ENCODE data around the gene ERICH3. TPM values are rescaled to one million over a fixed set of nuclear protein-coding genes. Genes with fewer than 3 reads are reported as not detected.

ERICH3 gene
- total RNA-seq, 1 donor from 2014 or later: not detected

- H3K27me3 Mint-ChIP-seq (ENCODE audit: low read depth): peaks cover 9% of the 10 kb centered on the region
- no peak overlapping the region for H3K4me3 Mint-ChIP-seq (ENCODE audit: unreplicated experiment)
Measured at GRCh38 chr1:74523873-74524480, 149.6 kb downstream of the ERICH3 start.

GRCh38 chr1:74522148-74522547 is 151.4 kb downstream of the ERICH3 start:
- no peak for DNase-seq (ENCODE audit: low spot score)
- Mint-ChIP-seq H3K9me3 (ENCODE audit: low read depth) (no peaks in the 10 kb centered on the region), H3K36me3 (ENCODE audit: low read depth) (no peaks in the 10 kb centered on the region), H3K27me3 (ENCODE audit: low read depth) (peaks cover 4% of the 10 kb centered on the region), H3K4me1 (ENCODE audit: low read depth) (peaks cover 2% of the 10 kb centered on the region), H3K4me3 (ENCODE audit: unreplicated experiment) (no peak overlapping the region), H3K27ac (ENCODE audit: unreplicated experiment) (no peak overlapping the region)
- no peak for TF ChIP-seq CTCF (IDR thresholded peaks at IDR 0.05)

More at GRCh38 chr1:74523873-74524480, 149.6 kb downstream of the ERICH3 start:
- H3K27ac Mint-ChIP-seq (ENCODE audit: unreplicated experiment): no peak overlapping the region
- H3K4me1 Mint-ChIP-seq (ENCODE audit: low read depth): peaks cover 2% of the 10 kb centered on the region
- no peak for TF ChIP-seq CTCF (IDR thresholded peaks at IDR 0.05)
- H3K36me3 Mint-ChIP-seq (ENCODE audit: low read depth): no peaks in the 10 kb centered on the region
- H3K9me3 Mint-ChIP-seq (ENCODE audit: low read depth): no peaks in the 10 kb centered on the region
- no peak for DNase-seq (ENCODE audit: low spot score)

Other genes starting within 250 kb of the ERICH3 start
- not detected in 3 replicates for gene LRRC53, start 161.2 kb downstream of the ERICH3 start, total RNA-seq
- 4.8 to 8.5 TPM (median 6.7 TPM) in 3 replicates for gene CRYZ, start 59.3 kb upstream of the ERICH3 start, total RNA-seq
- 3.6 to 7.3 TPM (median 4.3 TPM) in 3 replicates for gene TYW3, start 59.4 kb upstream of the ERICH3 start, total RNA-seq

All from chondrocyte (in vitro differentiated cells).